ENCODE data around the gene C15orf39.

DNA sequence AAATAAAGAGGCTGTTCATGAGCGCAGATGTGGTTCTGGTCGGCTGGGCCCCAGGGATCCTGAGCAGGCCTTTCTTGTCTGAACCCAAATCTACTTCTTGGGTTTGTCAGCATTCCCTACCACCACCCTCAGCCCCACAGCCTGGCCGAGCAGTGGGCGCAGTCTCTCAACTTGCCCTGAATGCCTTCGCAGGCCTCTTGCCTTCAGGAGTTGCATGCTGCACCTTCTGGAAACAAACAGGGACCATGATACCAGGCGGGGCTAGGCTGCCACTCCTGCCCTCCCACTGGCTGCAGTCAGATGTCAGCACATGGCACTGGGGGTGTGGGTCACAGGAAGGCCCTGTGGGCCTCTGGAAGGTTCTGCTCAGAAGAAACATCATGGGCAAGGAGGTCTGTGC is 13.2 kb upstream of the C15orf39 start:
- TF ChIP-seq EP300 (IDR thresholded peaks at IDR 0.05) (no peak), POLR2A (IDR thresholded peaks at IDR 0.05) (no peak), POLR2AphosphoS5 (IDR thresholded peaks at IDR 0.05) (no peak)
- TF ChIP-seq, protein P1, sequence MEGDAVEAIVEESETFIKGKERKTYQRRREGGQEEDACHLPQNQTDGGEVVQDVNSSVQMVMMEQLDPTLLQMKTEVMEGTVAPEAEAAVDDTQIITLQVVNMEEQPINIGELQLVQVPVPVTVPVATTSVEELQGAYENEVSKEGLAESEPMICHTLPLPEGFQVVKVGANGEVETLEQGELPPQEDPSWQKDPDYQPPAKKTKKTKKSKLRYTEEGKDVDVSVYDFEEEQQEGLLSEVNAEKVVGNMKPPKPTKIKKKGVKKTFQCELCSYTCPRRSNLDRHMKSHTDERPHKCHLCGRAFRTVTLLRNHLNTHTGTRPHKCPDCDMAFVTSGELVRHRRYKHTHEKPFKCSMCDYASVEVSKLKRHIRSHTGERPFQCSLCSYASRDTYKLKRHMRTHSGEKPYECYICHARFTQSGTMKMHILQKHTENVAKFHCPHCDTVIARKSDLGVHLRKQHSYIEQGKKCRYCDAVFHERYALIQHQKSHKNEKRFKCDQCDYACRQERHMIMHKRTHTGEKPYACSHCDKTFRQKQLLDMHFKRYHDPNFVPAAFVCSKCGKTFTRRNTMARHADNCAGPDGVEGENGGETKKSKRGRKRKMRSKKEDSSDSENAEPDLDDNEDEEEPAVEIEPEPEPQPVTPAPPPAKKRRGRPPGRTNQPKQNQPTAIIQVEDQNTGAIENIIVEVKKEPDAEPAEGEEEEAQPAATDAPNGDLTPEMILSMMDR (IDR thresholded peaks at IDR 0.05) = no peak
